ENCODE results near the gene NIM1K. TPM values are rescaled to one million over a fixed set of nuclear protein-coding genes. Genes with fewer than 3 reads are reported as not detected.

NIM1K gene
- total and polyA plus RNA-seq, 2 of the 13 experiments (the other 11 are each of a cell fraction or from before 2014, with no cell fraction given): 0.04 TPM; not detected in 1

DNA sequence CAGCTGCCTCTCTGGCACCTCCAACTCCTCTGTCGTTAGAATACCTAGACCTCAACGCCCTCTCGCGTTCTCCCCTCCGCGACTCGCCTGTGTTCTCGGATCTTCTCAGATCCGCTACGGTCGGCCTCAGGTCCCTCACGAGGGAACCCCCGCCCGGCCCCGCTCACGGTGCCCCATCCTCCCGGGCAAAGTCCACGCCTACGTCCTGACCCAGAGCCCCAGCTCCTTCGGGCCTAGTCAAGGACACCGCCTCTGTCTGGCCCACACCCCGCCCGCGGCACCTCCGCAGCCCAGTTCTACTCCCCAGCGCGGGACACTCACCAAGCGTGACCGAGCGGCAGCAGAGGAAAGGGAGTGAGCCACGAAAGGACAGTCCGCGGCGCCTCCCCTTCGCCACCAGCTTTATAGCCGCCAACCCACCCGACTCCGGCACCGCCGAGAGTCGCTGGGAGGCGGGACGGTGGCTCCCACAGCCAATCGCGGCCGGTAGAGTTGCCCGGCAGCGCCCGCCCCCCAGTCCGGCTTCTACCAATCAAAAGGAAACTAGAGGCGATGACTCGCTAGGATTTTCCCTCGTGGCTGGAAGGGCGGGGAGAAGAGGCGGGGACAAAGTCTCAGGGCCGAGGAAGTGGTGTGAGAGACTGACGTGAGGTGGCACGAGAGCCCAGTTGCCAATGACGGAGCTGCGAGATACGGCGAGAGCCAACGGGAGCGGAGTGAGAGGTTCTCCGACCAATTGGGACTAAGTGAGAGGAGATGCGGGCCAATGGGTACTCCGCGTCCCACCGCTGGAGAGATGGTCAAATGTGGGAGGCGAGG lies 121.2 kb downstream of the NIM1K start, which contains the start of gene HMGCS1 (continued):
- 0 out of 4 replicates have a peak, but pooled peaks have one; percentile 16 to 25 for TF ChIP-seq NR2F1 (CRISPR knock-in tag; IDR thresholded peaks at IDR 0.05)
- no peak for TF ChIP-seq NONO (IDR thresholded peaks at IDR 0.05)
- TF ChIP-seq NONO (CRISPR knock-in tag; conservative IDR thresholded peaks at IDR 0.05): peak; percentile 93
- TF ChIP-seq HOXA5 (CRISPR knock-in tag; IDR thresholded peaks at IDR 0.05): peak; percentile 74; the same call in 1 of the 2 replicates
- TF ChIP-seq ARID5B (CRISPR knock-in tag; IDR thresholded peaks at IDR 0.05): peak; percentile 53
- TF ChIP-seq RBM39 (IDR thresholded peaks at IDR 0.05; ENCODE audit: low read depth, low read length, poor library complexity, severe bottlenecking): peak; percentile 97
- TF ChIP-seq, protein P1, sequence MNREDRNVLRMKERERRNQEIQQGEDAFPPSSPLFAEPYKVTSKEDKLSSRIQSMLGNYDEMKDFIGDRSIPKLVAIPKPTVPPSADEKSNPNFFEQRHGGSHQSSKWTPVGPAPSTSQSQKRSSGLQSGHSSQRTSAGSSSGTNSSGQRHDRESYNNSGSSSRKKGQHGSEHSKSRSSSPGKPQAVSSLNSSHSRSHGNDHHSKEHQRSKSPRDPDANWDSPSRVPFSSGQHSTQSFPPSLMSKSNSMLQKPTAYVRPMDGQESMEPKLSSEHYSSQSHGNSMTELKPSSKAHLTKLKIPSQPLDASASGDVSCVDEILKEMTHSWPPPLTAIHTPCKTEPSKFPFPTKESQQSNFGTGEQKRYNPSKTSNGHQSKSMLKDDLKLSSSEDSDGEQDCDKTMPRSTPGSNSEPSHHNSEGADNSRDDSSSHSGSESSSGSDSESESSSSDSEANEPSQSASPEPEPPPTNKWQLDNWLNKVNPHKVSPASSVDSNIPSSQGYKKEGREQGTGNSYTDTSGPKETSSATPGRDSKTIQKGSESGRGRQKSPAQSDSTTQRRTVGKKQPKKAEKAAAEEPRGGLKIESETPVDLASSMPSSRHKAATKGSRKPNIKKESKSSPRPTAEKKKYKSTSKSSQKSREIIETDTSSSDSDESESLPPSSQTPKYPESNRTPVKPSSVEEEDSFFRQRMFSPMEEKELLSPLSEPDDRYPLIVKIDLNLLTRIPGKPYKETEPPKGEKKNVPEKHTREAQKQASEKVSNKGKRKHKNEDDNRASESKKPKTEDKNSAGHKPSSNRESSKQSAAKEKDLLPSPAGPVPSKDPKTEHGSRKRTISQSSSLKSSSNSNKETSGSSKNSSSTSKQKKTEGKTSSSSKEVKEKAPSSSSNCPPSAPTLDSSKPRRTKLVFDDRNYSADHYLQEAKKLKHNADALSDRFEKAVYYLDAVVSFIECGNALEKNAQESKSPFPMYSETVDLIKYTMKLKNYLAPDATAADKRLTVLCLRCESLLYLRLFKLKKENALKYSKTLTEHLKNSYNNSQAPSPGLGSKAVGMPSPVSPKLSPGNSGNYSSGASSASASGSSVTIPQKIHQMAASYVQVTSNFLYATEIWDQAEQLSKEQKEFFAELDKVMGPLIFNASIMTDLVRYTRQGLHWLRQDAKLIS (CRISPR knock-in tag; IDR thresholded peaks at IDR 0.05): 0 out of 2 replicates have a peak, but pooled peaks have one; percentile 67
- TF ChIP-seq ZNF234 (CRISPR knock-in tag; conservative IDR thresholded peaks at IDR 0.05): 0 out of 2 replicates have a peak, but pooled peaks have one; percentile 63
- TF ChIP-seq, protein P2, sequence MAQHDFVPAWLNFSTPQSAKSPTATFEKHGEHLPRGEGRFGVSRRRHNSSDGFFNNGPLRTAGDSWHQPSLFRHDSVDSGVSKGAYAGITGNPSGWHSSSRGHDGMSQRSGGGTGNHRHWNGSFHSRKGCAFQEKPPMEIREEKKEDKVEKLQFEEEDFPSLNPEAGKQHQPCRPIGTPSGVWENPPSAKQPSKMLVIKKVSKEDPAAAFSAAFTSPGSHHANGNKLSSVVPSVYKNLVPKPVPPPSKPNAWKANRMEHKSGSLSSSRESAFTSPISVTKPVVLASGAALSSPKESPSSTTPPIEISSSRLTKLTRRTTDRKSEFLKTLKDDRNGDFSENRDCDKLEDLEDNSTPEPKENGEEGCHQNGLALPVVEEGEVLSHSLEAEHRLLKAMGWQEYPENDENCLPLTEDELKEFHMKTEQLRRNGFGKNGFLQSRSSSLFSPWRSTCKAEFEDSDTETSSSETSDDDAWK (CRISPR knock-in tag; IDR thresholded peaks at IDR 0.05): no peak
- peak; percentile 55; the same call in 1 of the 2 replicates for TF ChIP-seq ZNF552 (CRISPR knock-in tag; IDR thresholded peaks at IDR 0.05; ENCODE audit: borderline replicate concordance)
- TF ChIP-seq ZBTB39 (CRISPR knock-in tag; IDR thresholded peaks at IDR 0.05): no peak
- TF ChIP-seq ZNF121 (CRISPR knock-in tag; IDR thresholded peaks at IDR 0.05): peak; percentile 43; the same call in 1 of the 2 replicates
- TF ChIP-seq PAWR (CRISPR knock-in tag; IDR thresholded peaks at IDR 0.05; ENCODE audit: borderline replicate concordance): no peak
- peak; percentile 74 for TF ChIP-seq HNRNPLL (IDR thresholded peaks at IDR 0.05; ENCODE audit: low read depth, low read length, poor library complexity, severe bottlenecking)
